GM21528 (cell line): ENCODE results near the gene SUCLG1.
"Not testable (repeated sequence)": the region's sequence is repeated elsewhere in the genome, so short reads cannot be mapped to it uniquely, and the experiment has no call there.

Experiments used
- ATAC-seq: cut with Tn5 transposase; IDR thresholded peaks from one replicate; pipeline ENCODE4 v1.9.1; 2021; ENCODE audit warnings: mild to moderate bottlenecking, moderate library complexity; ENCODE audit not compliant: unreplicated experiment, low FRiP score

Gene SUCLG1

DNA sequence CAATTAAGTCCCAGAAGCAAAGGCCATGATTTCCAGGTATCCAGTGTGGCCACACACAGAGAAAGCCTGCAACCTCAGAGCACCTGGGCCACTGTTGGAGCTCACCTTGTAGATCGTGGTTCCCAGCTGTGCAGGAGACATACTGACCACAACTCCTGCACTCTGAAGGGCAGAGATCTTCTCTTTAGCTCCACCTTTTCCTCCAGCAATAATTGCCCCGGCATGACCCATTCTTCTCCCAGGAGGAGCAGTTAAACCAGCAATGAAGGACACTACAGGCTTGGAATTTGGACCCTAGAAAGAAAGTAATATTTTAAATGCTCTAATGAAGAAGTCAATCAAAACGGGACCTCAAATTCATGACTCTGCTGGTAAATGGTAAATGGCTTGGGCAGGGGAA, 33.8 kb downstream of the SUCLG1 start:
- ATAC-seq, result no peak

DNA sequence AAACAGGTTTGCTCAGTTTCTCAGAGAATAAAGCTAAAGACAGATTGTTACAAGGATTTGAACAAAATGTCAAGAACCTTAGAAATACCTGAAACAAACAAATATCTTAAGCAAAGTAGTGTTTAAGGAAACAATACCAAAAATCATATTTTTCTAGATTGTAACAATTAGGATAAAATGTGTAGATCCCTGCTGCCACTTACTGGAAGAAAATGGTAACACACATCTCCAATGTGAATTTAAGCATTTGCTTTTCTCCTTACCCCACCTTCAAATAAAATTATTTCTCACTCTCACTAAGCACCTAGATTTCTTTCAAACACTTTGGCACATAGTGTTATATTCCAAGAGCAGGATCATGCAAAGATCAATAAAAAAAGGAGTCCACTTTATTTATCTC, 34.9 kb downstream of the SUCLG1 start:
- no peak for ATAC-seq

DNA sequence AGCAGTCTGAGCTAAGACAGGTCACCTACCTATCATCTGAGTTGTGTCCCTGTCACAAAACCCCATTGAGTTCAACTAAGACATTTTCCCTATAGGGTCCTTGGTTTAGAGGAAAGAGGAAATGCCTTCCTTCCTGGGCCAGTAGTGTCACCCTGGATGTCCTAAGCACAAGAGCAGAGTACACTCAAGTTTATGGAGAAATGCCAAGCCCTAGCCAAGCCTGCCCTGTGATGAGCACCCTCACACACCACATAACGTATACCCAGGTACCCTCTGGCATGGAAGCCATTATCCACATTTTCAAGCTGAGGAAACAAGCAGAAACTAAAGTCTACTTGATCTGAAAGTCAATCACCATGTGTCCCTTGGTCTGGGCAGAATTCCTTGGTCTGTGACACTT, 37.3 kb downstream of the SUCLG1 start:
- ATAC-seq, result no peak

DNA sequence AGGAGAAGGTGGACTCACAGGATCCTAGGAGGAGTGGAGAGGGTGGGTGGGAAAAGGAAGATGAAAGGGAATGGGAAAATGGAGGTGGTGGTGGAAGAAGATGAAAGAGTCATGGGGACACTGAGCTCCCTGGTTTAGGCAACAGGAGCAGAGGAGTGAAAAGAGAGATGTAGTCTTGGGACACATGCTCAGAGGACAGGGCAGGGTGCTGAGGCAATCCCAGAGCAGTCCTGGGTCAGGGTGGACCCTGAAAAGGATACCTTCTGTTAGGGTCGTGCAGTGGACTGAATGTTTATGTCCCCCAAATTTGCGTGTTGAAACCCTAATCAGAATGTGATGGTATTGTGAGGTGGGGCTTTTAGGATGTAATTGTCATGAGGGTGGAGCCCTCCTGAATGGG, 37.9 kb downstream of the SUCLG1 start:
- ATAC-seq, result no peak

DNA sequence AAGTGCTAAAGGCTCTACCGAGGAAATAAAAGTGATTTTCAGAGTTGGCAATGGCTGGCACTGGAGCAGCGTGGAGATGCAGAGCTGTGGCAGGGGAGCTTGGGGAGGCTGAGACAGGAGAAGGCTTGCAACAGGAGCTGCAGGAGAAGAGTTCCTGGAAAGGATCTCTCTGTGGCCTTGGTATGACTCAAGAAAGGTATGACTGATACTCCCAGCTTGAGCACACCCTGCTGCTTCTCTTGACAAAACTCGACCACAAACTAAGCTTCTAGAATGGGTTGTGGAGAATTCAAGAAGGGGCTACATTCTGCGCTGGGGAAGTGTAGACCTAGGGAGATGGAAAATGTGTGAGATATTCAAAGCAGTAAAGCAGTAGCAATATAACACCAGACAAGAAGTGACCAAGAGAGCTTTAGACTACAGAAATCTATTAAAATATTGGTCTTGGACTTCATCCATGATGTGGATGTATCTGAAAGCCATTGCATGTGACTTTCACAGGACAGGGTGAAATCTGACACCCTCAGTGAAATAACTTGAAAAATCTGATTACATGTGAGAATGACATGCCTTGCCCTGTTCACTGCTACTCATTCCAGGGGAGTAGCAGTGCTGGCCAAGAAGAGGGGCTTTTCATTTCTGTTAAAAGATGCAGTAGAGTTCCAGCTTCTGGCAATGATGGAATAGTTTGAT, 41.5 kb downstream of the SUCLG1 start:
- ATAC-seq, result no peak

DNA sequence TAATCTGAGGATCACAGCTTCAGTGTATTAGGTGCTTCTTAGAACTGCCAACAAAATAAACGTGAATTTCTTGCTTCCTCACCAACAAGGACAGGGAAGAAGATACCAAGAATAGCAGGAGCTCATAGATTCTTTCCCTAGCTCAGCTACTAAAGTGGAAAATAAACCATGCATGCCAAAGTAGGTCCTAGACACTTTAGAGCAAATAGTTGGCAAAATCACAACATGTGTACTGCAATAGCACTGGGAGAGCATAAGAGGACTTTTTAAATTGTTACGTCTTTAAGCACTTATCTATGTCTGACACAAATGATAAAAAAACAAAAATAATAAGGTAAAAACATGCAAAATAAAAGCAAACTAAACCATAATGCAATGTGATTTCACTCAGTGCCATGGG, 49.5 kb downstream of the SUCLG1 start:
- ATAC-seq, result no peak

DNA sequence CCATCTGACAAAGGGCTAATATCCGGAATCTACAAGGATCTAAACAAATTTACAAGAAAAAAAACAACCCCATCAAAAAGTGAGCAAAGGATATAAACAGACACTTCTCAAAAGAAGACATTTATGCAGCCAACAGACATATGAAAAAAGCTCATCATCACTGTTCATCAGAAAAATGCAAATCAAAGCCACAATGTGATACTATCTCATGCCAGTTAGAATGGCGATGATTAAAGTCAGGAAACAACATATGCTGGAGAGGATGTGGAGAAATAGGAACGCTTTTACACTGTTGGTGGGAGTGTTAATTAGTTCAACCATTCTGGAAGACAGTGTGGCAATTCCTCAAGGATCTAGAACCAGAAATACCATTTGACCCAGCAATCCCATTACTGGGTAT, 57.0 kb downstream of the SUCLG1 start:
- ATAC-seq, result not testable (repeated sequence)

DNA sequence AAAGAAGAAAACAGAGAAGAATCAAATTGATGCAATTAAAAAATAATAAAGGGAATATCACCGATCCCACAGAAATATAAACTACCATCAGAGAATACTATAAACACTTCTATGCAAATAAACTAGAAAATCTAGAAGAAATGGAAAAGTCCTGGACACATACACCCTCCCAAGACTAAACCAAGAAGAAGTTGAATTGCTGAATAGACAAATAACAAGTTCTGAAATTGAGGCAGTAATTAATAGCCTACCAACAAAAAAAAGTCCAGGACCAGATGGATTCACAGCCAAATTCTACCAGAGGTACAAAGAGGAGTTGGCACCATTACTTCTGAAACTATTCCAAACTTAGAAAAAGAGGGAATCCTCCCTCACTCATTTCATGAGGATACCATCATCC, 59.2 kb downstream of the SUCLG1 start:
- not testable (repeated sequence) for ATAC-seq

DNA sequence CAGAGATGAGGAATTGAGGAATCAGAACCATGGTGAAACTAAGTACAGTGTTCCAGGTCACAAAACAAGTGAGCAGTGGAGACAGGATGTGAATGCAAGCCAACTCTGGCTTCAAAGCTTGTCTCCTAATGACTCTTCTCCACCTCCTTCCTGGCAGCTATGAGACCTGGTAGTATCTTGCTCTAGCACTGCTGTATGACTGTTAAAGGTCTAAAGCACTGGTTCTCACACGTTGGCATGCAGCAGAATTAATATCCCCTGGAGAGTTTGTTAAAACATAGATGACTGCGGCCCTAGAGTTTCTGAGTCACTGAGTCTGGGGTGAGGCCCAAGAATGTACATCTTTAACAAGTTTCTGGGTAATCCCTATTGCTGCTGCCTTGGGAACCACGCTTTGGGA, 63.3 kb downstream of the SUCLG1 start:
- no peak for ATAC-seq

DNA sequence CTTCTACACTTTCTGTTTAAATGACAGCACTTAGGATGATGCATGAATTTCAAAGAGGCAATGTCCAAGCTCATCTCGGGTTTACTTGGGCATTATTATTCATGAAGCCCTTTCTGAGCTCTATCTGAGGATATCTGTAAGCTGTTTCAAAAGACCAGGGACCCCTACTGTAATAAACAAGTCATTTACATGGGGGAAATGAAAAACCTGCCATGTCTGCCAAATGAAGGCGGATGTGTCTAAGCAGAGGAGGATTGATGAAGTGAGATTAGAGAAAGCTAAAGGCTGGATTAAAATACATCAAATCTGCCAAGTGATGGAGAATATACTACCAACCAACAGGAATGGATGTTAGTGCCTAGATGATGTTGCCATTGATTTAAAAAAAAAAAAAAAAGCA, 64.5 kb downstream of the SUCLG1 start:
- no peak for ATAC-seq

DNA sequence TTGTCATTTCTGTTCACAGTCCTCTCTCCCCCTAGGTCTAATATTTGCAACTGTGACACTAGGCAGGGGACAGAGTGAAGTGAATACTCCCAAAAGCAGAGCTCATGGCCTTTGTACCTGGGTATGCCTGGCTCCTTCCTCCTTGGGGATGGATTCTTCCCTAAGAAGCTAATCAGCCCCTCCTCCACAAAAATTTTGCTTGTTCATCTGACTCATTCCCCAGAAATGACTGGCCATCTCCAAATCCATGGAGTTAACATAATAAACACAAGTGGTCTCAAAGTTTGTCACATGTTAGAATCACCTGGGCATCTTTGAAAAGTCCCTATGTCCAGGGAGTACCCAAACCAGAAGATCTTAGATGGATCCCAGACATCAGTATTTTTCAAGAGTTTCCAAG, 65.3 kb downstream of the SUCLG1 start:
- ATAC-seq, result no peak

DNA sequence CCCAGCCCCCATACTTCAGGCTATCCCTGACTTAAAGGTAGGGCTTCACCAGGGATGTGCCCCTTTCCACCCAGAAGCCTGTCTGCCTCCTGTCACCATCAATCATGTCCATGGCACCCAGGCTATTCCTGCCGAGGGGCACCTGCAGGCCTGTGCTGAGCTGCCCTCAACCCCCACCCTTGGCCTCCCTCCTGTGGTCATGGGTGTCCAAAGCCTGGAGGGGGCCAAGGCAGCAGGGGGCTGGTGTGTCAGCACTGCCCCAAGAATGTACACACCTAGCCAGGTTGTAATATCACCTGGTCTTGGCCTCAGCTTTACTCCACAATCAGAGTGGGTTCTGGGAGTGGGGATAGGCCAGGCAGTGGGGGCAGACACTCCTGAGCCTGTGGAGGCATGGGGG, 69.3 kb downstream of the SUCLG1 start:
- ATAC-seq, result no peak

DNA sequence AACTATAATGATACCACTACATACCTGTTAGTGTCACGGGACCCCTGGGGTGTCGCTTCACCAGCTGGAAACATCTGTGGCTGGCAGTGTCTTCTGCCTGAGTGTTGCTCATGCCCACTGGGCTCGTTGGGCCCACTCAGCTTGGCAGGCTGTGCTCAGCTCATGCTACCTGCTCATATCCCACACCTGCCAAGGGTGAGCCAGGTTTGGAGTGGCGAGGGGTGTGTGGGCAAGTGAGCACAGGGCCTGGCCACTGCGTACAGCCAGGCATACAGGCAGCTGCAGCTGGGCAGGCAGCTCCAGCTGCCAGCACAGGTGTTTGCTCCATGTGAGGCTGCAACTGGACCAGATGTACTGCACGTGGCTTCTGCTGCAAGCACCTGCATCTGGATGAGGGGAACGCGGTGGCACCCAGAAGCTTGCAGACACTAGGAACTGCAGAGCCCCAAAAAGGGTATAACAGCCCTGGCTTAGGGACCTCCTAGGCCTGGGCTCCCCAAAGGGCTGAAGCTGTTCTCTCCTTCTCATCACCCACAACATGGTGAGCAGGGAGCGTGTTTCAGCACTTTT, 70.1 kb downstream of the SUCLG1 start:
- no peak for ATAC-seq

DNA sequence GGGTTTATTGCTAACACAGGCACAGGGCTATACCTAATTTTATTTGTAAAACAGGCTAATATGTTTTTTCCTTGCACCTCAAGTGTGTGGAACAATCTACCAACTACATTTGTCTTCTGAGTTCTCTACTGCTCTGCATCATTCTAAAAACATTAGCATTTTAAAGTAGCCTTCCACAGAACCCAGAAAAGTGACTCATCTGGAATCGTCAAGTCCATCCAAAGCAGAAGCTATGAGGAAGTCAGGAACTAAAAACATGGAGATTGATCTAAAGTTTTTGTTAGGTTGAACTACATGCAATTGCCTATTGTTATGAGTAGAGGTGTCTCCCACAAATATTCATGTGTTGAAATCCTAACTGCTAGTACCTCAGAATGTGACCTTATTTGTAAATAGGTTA, 70.9 kb downstream of the SUCLG1 start:
- ATAC-seq, result no peak

DNA sequence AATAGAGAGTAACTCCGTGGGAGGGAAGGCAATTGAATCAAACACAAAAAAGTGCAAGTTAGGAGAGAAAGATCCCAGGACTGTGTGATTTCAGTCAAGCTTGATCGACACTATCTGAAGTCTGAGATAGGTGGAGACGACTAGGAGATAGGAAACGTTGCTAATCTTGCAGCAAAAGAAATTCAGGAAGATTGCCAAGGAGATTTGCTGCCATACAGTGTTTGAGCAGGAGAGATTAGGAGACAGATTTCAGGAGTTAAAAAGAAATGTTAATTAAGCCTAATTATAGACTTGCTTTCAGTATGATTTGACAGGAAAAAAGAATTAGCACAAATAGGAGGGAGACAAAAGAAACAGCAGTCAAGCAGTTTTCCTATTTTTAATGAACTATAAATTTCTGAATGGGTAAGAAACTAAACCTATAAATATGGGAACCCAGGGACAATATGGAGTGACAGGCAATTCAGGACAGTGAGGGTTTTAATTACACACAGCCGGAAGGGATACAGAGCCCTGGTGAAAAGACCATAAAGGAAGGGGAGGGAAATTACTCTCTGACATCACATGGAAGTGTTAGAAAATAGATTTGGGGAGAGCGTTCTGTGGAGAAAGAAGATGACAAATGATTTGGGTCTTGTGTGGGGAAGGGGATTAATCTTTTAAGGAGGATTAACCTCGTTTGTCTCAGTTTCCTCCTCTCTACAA, 72.6 kb downstream of the SUCLG1 start:
- ATAC-seq, result no peak

DNA sequence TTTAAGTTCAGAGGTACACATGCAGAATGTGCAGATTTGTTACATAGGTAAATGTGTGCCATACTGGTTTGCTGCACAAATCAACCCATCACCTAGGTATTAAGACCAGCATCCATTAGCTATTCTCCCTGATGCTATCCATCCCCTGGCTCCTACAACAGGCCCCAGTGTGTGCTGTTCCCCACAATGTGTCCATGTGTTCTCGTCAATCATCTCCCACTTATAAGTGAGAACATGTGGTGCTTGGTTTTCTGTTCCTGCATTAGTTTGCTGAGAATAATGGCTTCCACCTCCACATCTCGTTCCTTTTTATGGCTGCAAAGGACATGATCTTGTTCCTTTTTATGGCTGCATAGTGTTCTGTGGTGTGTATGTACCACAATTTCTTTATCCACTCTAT, 75.8 kb downstream of the SUCLG1 start:
- no peak for ATAC-seq

DNA sequence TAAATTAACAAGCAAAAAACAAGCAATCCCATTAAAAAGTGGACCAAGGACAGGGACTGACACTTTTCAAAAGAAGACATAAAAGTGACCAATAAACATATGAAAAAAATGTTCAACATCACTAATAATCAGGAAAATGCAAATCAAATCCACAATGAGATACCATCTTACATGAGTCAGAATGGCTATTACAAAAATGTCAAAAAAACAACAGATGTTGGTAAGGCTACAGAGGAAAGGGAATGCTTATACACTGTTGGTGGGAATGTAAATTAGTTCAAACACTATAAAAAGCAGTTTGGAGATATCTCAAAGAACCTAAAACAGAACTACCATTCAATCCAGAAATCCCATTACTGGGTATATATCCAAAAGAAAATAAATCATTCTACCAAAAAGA, 78.2 kb downstream of the SUCLG1 start:
- ATAC-seq, result no peak

DNA sequence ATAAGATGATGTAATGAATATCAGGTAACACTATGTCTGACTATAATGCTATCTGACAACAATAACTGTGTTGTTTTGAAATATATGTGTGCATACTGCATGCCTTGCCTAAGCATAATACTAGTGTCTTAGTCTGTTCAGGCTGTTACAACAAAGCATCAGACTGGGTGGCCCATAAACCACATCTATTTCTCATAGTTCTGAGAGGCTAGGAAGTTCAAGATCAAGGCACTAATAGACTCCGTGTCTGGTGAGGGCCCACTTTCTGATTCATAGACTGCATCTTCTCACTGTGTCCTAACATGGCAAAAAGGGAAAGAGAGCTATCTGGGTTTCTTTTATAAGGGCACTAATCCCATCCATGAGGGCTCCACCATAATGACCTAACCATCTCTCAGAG, 80.1 kb downstream of the SUCLG1 start:
- ATAC-seq, result no peak

DNA sequence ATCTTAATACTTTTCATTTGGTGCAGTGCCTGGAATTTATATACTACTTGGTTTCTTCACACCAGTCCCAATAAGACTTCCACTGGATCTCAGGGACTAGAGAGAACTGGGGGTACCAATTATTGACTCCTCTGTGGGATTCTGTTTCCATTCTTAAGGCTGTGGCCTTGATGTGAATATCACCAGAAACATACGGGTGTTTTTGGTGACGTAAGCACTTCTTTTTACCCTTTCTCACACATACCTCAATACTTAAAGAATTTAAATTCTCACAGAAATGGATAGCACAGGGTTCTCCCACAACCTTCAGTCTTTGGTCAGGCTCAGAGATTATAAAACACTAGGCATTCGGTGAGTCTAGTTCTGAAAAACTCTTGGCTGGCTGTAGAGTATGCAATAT, 84.1 kb downstream of the SUCLG1 start:
- ATAC-seq, result no peak

DNA sequence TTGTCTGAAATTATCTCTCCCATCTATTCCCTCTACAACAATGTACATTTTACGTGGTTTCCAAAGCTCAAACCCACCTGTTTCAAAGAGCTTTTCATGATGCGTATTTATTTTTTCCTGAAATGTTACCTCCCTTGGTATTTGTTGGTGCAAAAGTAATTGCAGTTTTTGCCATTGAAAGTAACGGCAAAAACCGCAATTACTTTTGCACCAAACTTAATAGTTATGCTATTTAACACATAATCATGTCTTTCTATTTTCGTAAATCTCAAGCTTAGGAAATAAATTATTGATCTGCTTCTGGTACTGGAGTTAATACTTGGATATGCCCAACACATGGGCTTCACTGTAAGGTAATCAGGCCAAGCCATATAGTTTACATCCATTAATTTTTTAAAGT, 85.2 kb downstream of the SUCLG1 start:
- no peak for ATAC-seq
